SK-N-SH treated with all-trans-retinoic acid at 6 μM for 48 hours (cell line): ENCODE results near the gene FAM20A.

ENCODE experiments used
- ATAC-seq: fragments of 200-7000 bp; cut with Tn5 transposase; 3 replicates; pipeline ENCODE4 v1.9.1; 2020; ENCODE audit warnings: mild to moderate bottlenecking, moderate library complexity
- ARNTL ChIP-seq: fragments of 450-650 bp; formaldehyde crosslinking; IDR thresholded peaks from 2 replicates; pipeline ENCODE4 v1.5.0; 2020; ENCODE audit warnings: low read depth, mild to moderate bottlenecking, moderate library complexity, borderline replicate concordance
- BACH2 ChIP-seq: fragments of 250-450 bp; sonication (Bioruptor Pico); IDR thresholded peaks from 2 replicates; pipeline ENCODE4 v1.9.0; 2021; ENCODE audit warnings: mild to moderate bottlenecking, borderline replicate concordance
- CREB5 ChIP-seq: fragments of 250-450 bp; sonication (Bioruptor Pico); IDR thresholded peaks from 2 replicates; pipeline ENCODE4 v1.5.1; 2020; ENCODE audit warnings: low read depth, mild to moderate bottlenecking, moderate library complexity
- CSDC2 ChIP-seq: fragments of 250-450 bp; sonication (Bioruptor Pico); IDR thresholded peaks from 2 replicates; pipeline ENCODE4 v1.5.0; 2020; ENCODE audit warnings: mild to moderate bottlenecking, moderate library complexity
- GLIS3 ChIP-seq: fragments of 250-450 bp; sonication (Bioruptor Pico); IDR thresholded peaks from 2 replicates; pipeline ENCODE4 v1.5.0; 2020; ENCODE audit warnings: mild to moderate bottlenecking, moderate library complexity
- OSR1 ChIP-seq: fragments of 250-450 bp; sonication (Bioruptor Pico); IDR thresholded peaks from 2 replicates; pipeline ENCODE4 v1.8.0; 2022; ENCODE audit warnings: moderate library complexity, mild to moderate bottlenecking, inconsistent platforms
- PATZ1 ChIP-seq: fragments of 250-450 bp; sonication (Bioruptor Pico); IDR thresholded peaks from 2 replicates; pipeline ENCODE4 v1.8.0; 2020; ENCODE audit warnings: mild to moderate bottlenecking, moderate library complexity, borderline replicate concordance
- PPARA ChIP-seq: fragments of 250-450 bp; sonication (Bioruptor Pico); IDR thresholded peaks from 2 replicates; pipeline ENCODE4 v1.5.0; 2020; ENCODE audit warnings: mild to moderate bottlenecking, borderline replicate concordance
- RARB ChIP-seq: fragments of 250-450 bp; sonication (Bioruptor Pico); IDR thresholded peaks from 2 replicates; pipeline ENCODE4 v1.8.0; 2021; ENCODE audit warnings: mild to moderate bottlenecking, moderate library complexity
- SNAI2 ChIP-seq: fragments of 250-450 bp; sonication (Bioruptor Pico); IDR thresholded peaks from 2 replicates; pipeline ENCODE4 v1.5.0; 2020; ENCODE audit warnings: mild to moderate bottlenecking, moderate library complexity
- TCF4 ChIP-seq: fragments of 250-450 bp; sonication (Bioruptor Pico); IDR thresholded peaks from 2 replicates; pipeline ENCODE4 v1.8.0; 2021; ENCODE audit warnings: mild to moderate bottlenecking, moderate library complexity, borderline replicate concordance
- TSHZ2 ChIP-seq: fragments of 250-450 bp; sonication (Bioruptor Pico); IDR thresholded peaks from 2 replicates; pipeline ENCODE4 v1.5.0; 2020; ENCODE audit warnings: mild to moderate bottlenecking, moderate library complexity
- ZC3H10 ChIP-seq: fragments of 250-450 bp; sonication (Bioruptor Pico); IDR thresholded peaks from 2 replicates; pipeline ENCODE4 v1.5.1; 2021; ENCODE audit warnings: mild to moderate bottlenecking, moderate library complexity
- ZFP3 ChIP-seq: fragments of 250-450 bp; sonication (Bioruptor Pico); IDR thresholded peaks from 2 replicates; pipeline ENCODE4 v1.5.0; 2020; ENCODE audit warnings: mild to moderate bottlenecking, moderate library complexity
- ZFP30 ChIP-seq: fragments of 450-650 bp; formaldehyde crosslinking; IDR thresholded peaks from 2 replicates; pipeline ENCODE4 v1.5.0; 2022; ENCODE audit warnings: mild to moderate bottlenecking, moderate library complexity
- ZNF565 ChIP-seq: fragments of 450-650 bp; formaldehyde crosslinking; conservative IDR thresholded peaks from 2 replicates; pipeline ENCODE4 v1.5.0; 2020; ENCODE audit warnings: low read depth, mild to moderate bottlenecking, moderate library complexity
- ZNF70 ChIP-seq: fragments of 450-650 bp; formaldehyde crosslinking; IDR thresholded peaks from 2 replicates; pipeline ENCODE4 v1.5.0; 2020; ENCODE audit warnings: mild to moderate bottlenecking, moderate library complexity
- ZNF8 ChIP-seq: fragments of 450-650 bp; formaldehyde crosslinking; IDR thresholded peaks from 2 replicates; pipeline ENCODE4 v1.5.0; 2020; ENCODE audit warnings: mild to moderate bottlenecking, moderate library complexity
- TF ChIP-seq, protein P1 (sequence below): fragments of 250-450 bp; sonication (Bioruptor Pico); IDR thresholded peaks from 2 replicates; pipeline ENCODE4 v1.8.0; 2021; ENCODE audit warnings: low read depth, mild to moderate bottlenecking, moderate library complexity, borderline replicate concordance

Gene FAM20A

GRCh38 chr17:68572138-68572842 lies 28.9 kb downstream of the FAM20A start:
- TF ChIP-seq, protein P1, sequence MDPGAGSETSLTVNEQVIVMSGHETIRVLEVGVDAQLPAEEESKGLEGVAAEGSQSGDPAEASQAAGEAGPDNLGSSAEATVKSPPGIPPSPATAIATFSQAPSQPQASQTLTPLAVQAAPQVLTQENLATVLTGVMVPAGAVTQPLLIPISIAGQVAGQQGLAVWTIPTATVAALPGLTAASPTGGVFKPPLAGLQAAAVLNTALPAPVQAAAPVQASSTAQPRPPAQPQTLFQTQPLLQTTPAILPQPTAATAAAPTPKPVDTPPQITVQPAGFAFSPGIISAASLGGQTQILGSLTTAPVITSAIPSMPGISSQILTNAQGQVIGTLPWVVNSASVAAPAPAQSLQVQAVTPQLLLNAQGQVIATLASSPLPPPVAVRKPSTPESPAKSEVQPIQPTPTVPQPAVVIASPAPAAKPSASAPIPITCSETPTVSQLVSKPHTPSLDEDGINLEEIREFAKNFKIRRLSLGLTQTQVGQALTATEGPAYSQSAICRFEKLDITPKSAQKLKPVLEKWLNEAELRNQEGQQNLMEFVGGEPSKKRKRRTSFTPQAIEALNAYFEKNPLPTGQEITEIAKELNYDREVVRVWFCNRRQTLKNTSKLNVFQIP (CRISPR knock-in tag): no peak
- TF ChIP-seq CSDC2: no peak
- no peak for TF ChIP-seq ZFP30
- TF ChIP-seq PPARA (CRISPR knock-in tag): no peak
- TF ChIP-seq OSR1 (CRISPR knock-in tag): no peak
- no peak for TF ChIP-seq ZFP3 (CRISPR knock-in tag)
- no peak for TF ChIP-seq TSHZ2 (CRISPR knock-in tag)
- no peak for TF ChIP-seq ZNF565 (CRISPR knock-in tag)
- TF ChIP-seq ARNTL: no peak
- no peak for TF ChIP-seq ZC3H10 (CRISPR knock-in tag)
- no peak for TF ChIP-seq BACH2 (CRISPR knock-in tag)
- no peak for TF ChIP-seq ZNF70 (CRISPR knock-in tag)
- TF ChIP-seq TCF4 (CRISPR knock-in tag): no peak
- no peak for TF ChIP-seq PATZ1 (CRISPR knock-in tag)
- ATAC-seq: no peak

- TF ChIP-seq CSDC2 (no peak), ZNF8 (CRISPR knock-in tag) (no peak), SNAI2 (CRISPR knock-in tag) (no peak), GLIS3 (CRISPR knock-in tag) (no peak), RARB (CRISPR knock-in tag) (no peak), CREB5 (CRISPR knock-in tag) (no peak), PATZ1 (CRISPR knock-in tag) (no peak)
- TF ChIP-seq, protein P1 (CRISPR knock-in tag): no peak
- TF ChIP-seq, all 23 proteins: peak for 0
- ATAC-seq: no peak
These were observed 30.6 kb downstream of the FAM20A start for GRCh38 chr17:68570526-68570925.
